HEK293 (cell line): Measurements from ENCODE around the gene RRAGB.

Experiments used
- CTCF ChIA-PET: fragments of 350-600 bp; formaldehyde crosslinking; extraction: SDS; loops from one replicate; lab custom pipeline; 2021; ENCODE audit warnings: antibody characterized with exemption; lab: Yijun Ruan, JAX
- POLR2A ChIA-PET: fragments of 300-600 bp; formaldehyde crosslinking; extraction: SDS; loops from one replicate; lab custom pipeline; 2020; ENCODE audit warnings: antibody characterized with exemption, inconsistent platforms; lab: Yijun Ruan, JAX
- H3K27ac ChIP-seq: fragments of 200-500 bp; sonication (Bioruptor generic); 2 replicates; pipeline ENCODE4 v1.5.1; 2014; ENCODE audit warnings: low read depth, low read length, control low read depth, inconsistent platforms; ENCODE audit errors: extremely low read depth
- H3K36me3 ChIP-seq, 2 experiments: fragments of 200-500 bp in 1 of 2; sonication (Bioruptor generic) in 1 of 2; 1 replicate in 1 of 2; 2 replicates in 1 of 2; pipeline ENCODE4 v1.5.1; 2014 to 2017; ENCODE audit warnings: inconsistent platforms in 2 of 2, low read length in 2 of 2; ENCODE audit not compliant: control insufficient read depth in 2 of 2, insufficient read depth in 1 of 2
- H3K4me1 ChIP-seq: fragments of 200-500 bp; sonication (Bioruptor generic); 2 replicates; pipeline ENCODE4 v1.5.1; 2014; ENCODE audit warnings: mild to moderate bottlenecking, low read length, inconsistent platforms; ENCODE audit not compliant: control insufficient read depth, insufficient read depth
- H3K4me3 ChIP-seq: 2 replicates; pipeline ENCODE4 v1.5.1; 2011; ENCODE audit warnings: low read depth, mild to moderate bottlenecking, control low read depth, low read length, moderate library complexity
- H3K9me3 ChIP-seq: fragments of 200-500 bp; sonication (Bioruptor generic); 2 replicates; pipeline ENCODE4 v1.5.1; 2014; ENCODE audit warnings: low read depth, low read length, inconsistent platforms; ENCODE audit not compliant: control insufficient read depth, insufficient read depth
- KLF16 ChIP-seq: fragments of 450-650 bp; formaldehyde crosslinking; IDR thresholded peaks from 2 replicates; pipeline ENCODE4 v1.5.1; 2017; ENCODE audit warnings: missing biosample characterization, missing genetic modification characterization
- OSR2 ChIP-seq: fragments of 450-650 bp; formaldehyde crosslinking; IDR thresholded peaks from 2 replicates; pipeline ENCODE4 v1.5.1; 2016; ENCODE audit warnings: missing biosample characterization, missing genetic modification characterization
- OVOL3 ChIP-seq: fragments of 450-650 bp; formaldehyde crosslinking; IDR thresholded peaks from 2 replicates; pipeline ENCODE4 v1.5.1; 2016; ENCODE audit warnings: missing biosample characterization, missing genetic modification characterization
- SCRT2 ChIP-seq: fragments of 450-650 bp; formaldehyde crosslinking; IDR thresholded peaks from 2 replicates; pipeline ENCODE4 v1.5.1; 2016; ENCODE audit warnings: missing biosample characterization, missing genetic modification characterization
- TCF7L2 ChIP-seq: IDR thresholded peaks from 2 replicates; pipeline ENCODE4 v1.6.1; 2011; ENCODE audit warnings: low read depth, mild to moderate bottlenecking, inconsistent platforms, low read length, moderate library complexity, borderline replicate concordance
- ZBTB21 ChIP-seq: fragments of 450-650 bp; formaldehyde crosslinking; IDR thresholded peaks from 2 replicates; pipeline ENCODE4 v1.5.1; 2017; ENCODE audit warnings: missing biosample characterization, missing genetic modification characterization
- ZBTB6 ChIP-seq: fragments of 450-650 bp; formaldehyde crosslinking; IDR thresholded peaks from 2 replicates; pipeline ENCODE4 v1.5.1; 2017; ENCODE audit warnings: missing biosample characterization, missing genetic modification characterization
- ZNF140 ChIP-seq: fragments of 450-650 bp; formaldehyde crosslinking; IDR thresholded peaks from 2 replicates; pipeline ENCODE4 v1.5.1; 2016; ENCODE audit warnings: missing biosample characterization, missing genetic modification characterization
- ZNF202 ChIP-seq: fragments of 450-650 bp; formaldehyde crosslinking; IDR thresholded peaks from 2 replicates; pipeline ENCODE4 v1.5.1; 2016; ENCODE audit warnings: missing biosample characterization, missing genetic modification characterization, borderline replicate concordance
- ZNF24 ChIP-seq: fragments of 450-650 bp; formaldehyde crosslinking; IDR thresholded peaks from 2 replicates; pipeline ENCODE4 v1.5.1; 2016; ENCODE audit warnings: missing biosample characterization, missing genetic modification characterization
- ZNF26 ChIP-seq: fragments of 450-650 bp; formaldehyde crosslinking; IDR thresholded peaks from 2 replicates; pipeline ENCODE4 v1.5.1; 2016; ENCODE audit warnings: missing biosample characterization, missing genetic modification characterization
- ZNF280D ChIP-seq: fragments of 450-650 bp; formaldehyde crosslinking; IDR thresholded peaks from 2 replicates; pipeline ENCODE4 v1.5.1; 2016; ENCODE audit warnings: missing biosample characterization, missing genetic modification characterization
- ZNF341 ChIP-seq: fragments of 450-650 bp; formaldehyde crosslinking; IDR thresholded peaks from 2 replicates; pipeline ENCODE4; 2016; ENCODE audit warnings: low read depth, missing biosample characterization, missing genetic modification characterization
- ZNF488 ChIP-seq: fragments of 450-650 bp; formaldehyde crosslinking; IDR thresholded peaks from 2 replicates; pipeline ENCODE4 v1.5.1; 2016; ENCODE audit warnings: missing biosample characterization, missing genetic modification characterization
- ZNF560 ChIP-seq: fragments of 450-650 bp; formaldehyde crosslinking; IDR thresholded peaks from 2 replicates; pipeline ENCODE4 v1.5.1; 2017; ENCODE audit warnings: missing biosample characterization, missing genetic modification characterization, borderline replicate concordance
- ZNF571 ChIP-seq: fragments of 450-650 bp; formaldehyde crosslinking; IDR thresholded peaks from 2 replicates; pipeline ENCODE4 v1.5.0; 2017; ENCODE audit warnings: missing biosample characterization, missing genetic modification characterization
- ZNF600 ChIP-seq: fragments of 450-650 bp; formaldehyde crosslinking; IDR thresholded peaks from 2 replicates; pipeline ENCODE4 v1.5.1; 2016; ENCODE audit warnings: missing biosample characterization, missing genetic modification characterization
- ZNF626 ChIP-seq: fragments of 450-650 bp; sonication (Bioruptor Pico); formaldehyde crosslinking; IDR thresholded peaks from 2 replicates; pipeline ENCODE4 v1.5.1; 2018; ENCODE audit warnings: missing biosample characterization, missing genetic modification characterization, inconsistent platforms
- ZNF658 ChIP-seq: fragments of 450-650 bp; formaldehyde crosslinking; IDR thresholded peaks from 2 replicates; pipeline ENCODE4; 2016; ENCODE audit warnings: missing biosample characterization, missing genetic modification characterization
- ZSCAN30 ChIP-seq: fragments of 450-650 bp; IDR thresholded peaks from 2 replicates; pipeline ENCODE4 v1.5.1; 2018; ENCODE audit warnings: missing biosample characterization, mild to moderate bottlenecking, missing genetic modification characterization, moderate library complexity

RRAGB gene

GRCh38 chrX:55801811-55802210, 84.3 kb downstream of the RRAGB start:
- H3K9me3 ChIP-seq, result no peaks in the 10 kb centered on the region
- CTCF ChIA-PET, result no interaction called here
- no peaks in the 10 kb centered on the region for H3K36me3 ChIP-seq
- no peak overlapping the region for H3K4me3 ChIP-seq
- H3K27ac ChIP-seq, result no peak overlapping the region
- TF ChIP-seq ZNF341 (no peak), SCRT2 (no peak), OSR2 (tag by site-specific recombination) (no peak), ZNF658 (tag by site-specific recombination) (no peak), ZNF26 (no peak), ZNF24 (tag by site-specific recombination) (no peak), ZNF560 (tag by site-specific recombination) (no peak), ZNF488 (tag by site-specific recombination) (no peak), ZSCAN30 (tag by site-specific recombination) (no peak), KLF16 (no peak), ZNF571 (tag by site-specific recombination) (no peak), ZBTB6 (tag by site-specific recombination) (no peak), ZNF600 (no peak), ZBTB21 (no peak), OVOL3 (tag by site-specific recombination) (no peak), ZNF626 (tag by site-specific recombination) (no peak), ZNF280D (tag by site-specific recombination) (no peak), ZNF140 (tag by site-specific recombination) (no peak), ZNF202 (tag by site-specific recombination) (no peak), TCF7L2 (no peak)
- TF ChIP-seq, all 188 proteins: peak for 0
- no peaks in the 10 kb centered on the region for H3K4me1 ChIP-seq
- POLR2A ChIA-PET, result no interaction called here
